ENCODE measurements around the gene FGF22.

DNA sequence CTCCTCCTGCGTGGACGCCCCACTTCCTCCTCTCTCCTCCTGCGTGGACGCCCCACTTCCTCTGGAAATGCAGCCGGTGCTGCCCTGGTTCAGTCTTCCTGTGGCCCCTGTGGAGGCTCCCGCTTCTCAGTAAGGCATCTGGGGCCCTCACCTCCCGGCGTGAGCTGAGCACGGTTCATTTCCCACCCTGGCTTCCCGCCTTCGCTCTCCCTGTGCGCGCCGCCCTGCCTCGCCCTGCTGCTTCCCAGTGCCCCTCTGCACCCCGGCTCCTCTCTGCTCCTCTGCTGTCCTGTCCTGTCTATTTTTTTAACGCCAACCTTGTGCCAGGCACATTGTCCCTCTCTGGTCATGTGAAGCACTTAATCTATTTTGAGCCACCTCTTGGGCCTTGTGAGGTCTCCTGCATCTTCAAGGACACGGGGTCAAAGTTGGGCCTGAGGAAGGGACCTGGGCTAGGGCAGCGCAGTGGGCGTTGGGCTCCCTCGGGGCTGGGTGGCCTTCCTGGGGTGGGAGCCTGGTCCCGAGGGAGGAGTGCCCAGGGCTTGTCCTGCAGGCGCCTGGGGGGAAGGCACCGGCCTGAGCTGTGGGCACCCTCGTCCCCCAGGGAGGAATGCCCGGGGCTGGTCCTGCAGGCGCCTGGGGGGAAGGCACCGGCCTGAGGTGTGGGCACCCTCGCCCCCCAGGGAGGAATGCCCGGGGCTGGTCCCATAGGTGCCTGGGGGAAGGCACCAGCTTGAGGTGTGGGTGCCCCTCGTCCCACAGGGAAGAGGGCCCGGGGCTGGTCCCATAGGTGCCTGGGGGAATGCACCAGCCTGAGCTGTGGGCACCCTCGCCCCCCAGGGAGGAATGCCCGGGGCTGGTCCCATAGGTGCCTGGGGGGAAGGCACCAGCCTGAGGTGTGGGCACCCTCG lies 37.0 kb upstream of the FGF22 start:
- TF ChIP-seq, protein P1, sequence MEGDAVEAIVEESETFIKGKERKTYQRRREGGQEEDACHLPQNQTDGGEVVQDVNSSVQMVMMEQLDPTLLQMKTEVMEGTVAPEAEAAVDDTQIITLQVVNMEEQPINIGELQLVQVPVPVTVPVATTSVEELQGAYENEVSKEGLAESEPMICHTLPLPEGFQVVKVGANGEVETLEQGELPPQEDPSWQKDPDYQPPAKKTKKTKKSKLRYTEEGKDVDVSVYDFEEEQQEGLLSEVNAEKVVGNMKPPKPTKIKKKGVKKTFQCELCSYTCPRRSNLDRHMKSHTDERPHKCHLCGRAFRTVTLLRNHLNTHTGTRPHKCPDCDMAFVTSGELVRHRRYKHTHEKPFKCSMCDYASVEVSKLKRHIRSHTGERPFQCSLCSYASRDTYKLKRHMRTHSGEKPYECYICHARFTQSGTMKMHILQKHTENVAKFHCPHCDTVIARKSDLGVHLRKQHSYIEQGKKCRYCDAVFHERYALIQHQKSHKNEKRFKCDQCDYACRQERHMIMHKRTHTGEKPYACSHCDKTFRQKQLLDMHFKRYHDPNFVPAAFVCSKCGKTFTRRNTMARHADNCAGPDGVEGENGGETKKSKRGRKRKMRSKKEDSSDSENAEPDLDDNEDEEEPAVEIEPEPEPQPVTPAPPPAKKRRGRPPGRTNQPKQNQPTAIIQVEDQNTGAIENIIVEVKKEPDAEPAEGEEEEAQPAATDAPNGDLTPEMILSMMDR (conservative IDR thresholded peaks at IDR 0.05; ENCODE audit: low read length): no peak
- no peak for TF ChIP-seq EZH2phosphoT487 (IDR thresholded peaks at IDR 0.05; ENCODE audit: borderline replicate concordance, low read depth, low read length)

All from OCI-LY7 (cell line).